ENCODE data around the gene SLC30A2. TPM values are rescaled to one million over a fixed set of nuclear protein-coding genes. Genes with fewer than 3 reads are reported as not detected.

SLC30A2 gene
- total and polyA plus RNA-seq, 2 of the 13 experiments (the other 11 are each of a cell fraction or from before 2014, with no cell fraction given) = not detected

DNA sequence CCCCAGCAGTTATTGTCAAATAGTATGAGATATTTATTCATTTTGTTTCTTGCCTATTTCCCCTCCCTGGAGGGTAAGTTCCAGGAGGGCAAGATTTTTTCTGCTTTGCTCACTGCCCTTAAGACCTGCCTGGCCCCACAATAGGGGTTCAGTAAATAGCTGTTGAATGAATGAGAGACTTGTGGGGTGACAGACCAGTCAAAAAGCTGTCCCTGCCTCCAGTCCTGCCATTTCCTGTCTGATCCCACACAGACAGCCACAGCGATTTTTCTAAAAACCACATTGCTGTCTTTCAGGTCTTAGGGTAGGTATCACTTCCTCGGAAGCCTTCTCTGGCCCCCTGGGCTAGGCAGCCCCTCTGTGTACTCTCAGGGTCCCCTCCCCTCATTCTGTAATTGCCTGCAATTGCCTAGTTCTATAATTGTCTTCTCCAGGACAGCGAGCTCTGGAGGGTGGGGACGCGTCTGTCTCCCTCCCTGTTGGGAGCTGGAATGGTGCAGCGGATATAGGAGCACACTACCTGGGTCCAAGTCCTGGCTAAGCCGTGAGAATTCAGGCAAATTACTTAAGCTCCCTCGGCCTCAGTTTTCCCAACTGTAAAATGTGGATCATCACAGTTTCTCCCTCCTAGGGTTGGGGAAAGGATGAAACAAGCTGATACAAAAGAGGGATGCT, 26.1 kb downstream of the SLC30A2 start (continued):
- TF ChIP-seq, protein P1, sequence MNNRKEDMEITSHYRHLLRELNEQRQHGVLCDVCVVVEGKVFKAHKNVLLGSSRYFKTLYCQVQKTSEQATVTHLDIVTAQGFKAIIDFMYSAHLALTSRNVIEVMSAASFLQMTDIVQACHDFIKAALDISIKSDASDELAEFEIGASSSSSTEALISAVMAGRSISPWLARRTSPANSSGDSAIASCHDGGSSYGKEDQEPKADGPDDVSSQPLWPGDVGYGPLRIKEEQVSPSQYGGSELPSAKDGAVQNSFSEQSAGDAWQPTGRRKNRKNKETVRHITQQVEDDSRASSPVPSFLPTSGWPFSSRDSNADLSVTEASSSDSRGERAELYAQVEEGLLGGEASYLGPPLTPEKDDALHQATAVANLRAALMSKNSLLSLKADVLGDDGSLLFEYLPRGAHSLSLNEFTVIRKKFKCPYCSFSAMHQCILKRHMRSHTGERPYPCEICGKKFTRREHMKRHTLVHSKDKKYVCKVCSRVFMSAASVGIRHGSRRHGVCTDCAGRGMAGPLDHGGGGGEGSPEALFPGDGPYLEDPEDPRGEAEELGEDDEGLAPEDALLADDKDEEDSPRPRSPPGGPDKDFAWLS (CRISPR knock-in tag; IDR thresholded peaks at IDR 0.05; ENCODE audit: borderline replicate concordance) = no peak
- TF ChIP-seq HOXA5 (CRISPR knock-in tag; IDR thresholded peaks at IDR 0.05) (no peak), ZNF569 (CRISPR knock-in tag; IDR thresholded peaks at IDR 0.05; ENCODE audit: borderline replicate concordance) (no peak)
- TF ChIP-seq, protein P2, sequence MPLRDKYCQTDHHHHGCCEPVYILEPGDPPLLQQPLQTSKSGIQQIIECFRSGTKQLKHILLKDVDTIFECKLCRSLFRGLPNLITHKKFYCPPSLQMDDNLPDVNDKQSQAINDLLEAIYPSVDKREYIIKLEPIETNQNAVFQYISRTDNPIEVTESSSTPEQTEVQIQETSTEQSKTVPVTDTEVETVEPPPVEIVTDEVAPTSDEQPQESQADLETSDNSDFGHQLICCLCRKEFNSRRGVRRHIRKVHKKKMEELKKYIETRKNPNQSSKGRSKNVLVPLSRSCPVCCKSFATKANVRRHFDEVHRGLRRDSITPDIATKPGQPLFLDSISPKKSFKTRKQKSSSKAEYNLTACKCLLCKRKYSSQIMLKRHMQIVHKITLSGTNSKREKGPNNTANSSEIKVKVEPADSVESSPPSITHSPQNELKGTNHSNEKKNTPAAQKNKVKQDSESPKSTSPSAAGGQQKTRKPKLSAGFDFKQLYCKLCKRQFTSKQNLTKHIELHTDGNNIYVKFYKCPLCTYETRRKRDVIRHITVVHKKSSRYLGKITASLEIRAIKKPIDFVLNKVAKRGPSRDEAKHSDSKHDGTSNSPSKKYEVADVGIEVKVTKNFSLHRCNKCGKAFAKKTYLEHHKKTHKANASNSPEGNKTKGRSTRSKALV (CRISPR knock-in tag; IDR thresholded peaks at IDR 0.05) = no peak

DNA sequence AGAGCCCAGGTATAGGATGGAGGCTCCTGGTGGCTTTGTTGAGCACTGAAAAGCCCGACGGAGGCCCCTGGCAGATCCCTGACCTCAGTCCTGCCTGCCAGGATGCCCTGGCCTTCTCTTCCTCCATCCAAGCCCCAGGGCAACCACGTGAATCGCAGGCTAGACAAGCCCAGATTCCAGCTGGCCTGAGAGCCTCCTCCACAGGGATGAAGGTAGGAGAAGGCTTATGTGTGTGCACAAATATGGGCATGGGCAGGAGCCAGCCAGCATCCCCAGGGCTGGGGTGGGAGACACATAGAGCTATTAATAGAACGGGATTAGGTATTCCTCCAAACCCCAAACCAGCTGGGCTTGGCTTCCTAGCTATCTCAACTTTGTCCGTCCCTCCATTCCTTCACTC, 28.3 kb downstream of the SLC30A2 start:
- Histone ChIP-seq H3K9ac (ENCODE audit: insufficient read depth, low read depth, low read length) (no peak overlapping the region), H3K4me2 (ENCODE audit: low read depth, low read length) (no peak overlapping the region), H3K9me3 (ENCODE audit: low read length) (no peaks in the 10 kb centered on the region), H2AFZ (ENCODE audit: low read length) (no peak overlapping the region), H3K27me3 (ENCODE audit: control insufficient read depth in 1 of 2, insufficient read depth in 2 of 2, low read length in 2 of 2) (peaks cover 8 to 20% of the 10 kb centered on the region in 2 experiments), H3K4me1 (ENCODE audit: insufficient read depth, low read length) (peaks cover 77% of the 10 kb centered on the region), H3K79me2 (ENCODE audit: insufficient read depth, low read length) (no peaks in the 10 kb centered on the region), H3K27ac (ENCODE audit: extremely low read length, insufficient read depth, low read length) (no peak overlapping the region), H3K36me3 (replicated peaks in 1 of 2; ENCODE audit: control insufficient read depth in 1 of 2, insufficient read depth in 2 of 2, low read length in 2 of 2) (no peaks in the 10 kb centered on the region), H3K4me3 (replicated peaks in 1 of 3; ENCODE audit: insufficient read depth in 1 of 3, low read depth in 2 of 3, low read length in 3 of 3) (no peak overlapping the region), H4K20me1 (ENCODE audit: insufficient read depth, low read length) (no peaks in the 10 kb centered on the region)
- no peak for DNase-seq (ENCODE audit: low spot score)
- intact Hi-C loops (cut with micrococcal nuclease; ENCODE audit: unreplicated experiment) (loop anchor here (1.0 kb wide), 1 partner anchor 13 kb away; no protein-coding TSS in a partner anchor), in situ Hi-C loops (cut with HindIII; ENCODE audit: extremely low pct_ligation_motif_present, low pct_unique_long_range_greater_than_20kb) (no loop called here)
- no peak for FAIRE-seq
- CTCF ChIA-PET (ENCODE audit: low intra/inter-chr PET ratio, low total read pairs) = no interaction called here
- POLR2A ChIA-PET = no interaction called here
- no TSS peak for BruUV-seq (replicated peaks)
- ATAC-seq = no peak
- 28% methylated on average over 6 of the region's 6 CpGs for WGBS (ENCODE audit: low lambda C conversion rate)
- TF ChIP-seq MXD4 (CRISPR knock-in tag; IDR thresholded peaks at IDR 0.05) (no peak), ZNF253 (CRISPR knock-in tag; IDR thresholded peaks at IDR 0.05; ENCODE audit: borderline replicate concordance) (no peak), ELF1 (CRISPR knock-in tag; IDR thresholded peaks at IDR 0.05) (no peak), SYNCRIP (IDR thresholded peaks at IDR 0.05; ENCODE audit: insufficient read depth, low read depth, low read length) (no peak), ZSCAN12 (CRISPR knock-in tag; IDR thresholded peaks at IDR 0.05) (no peak), ZNF598 (CRISPR knock-in tag; IDR thresholded peaks at IDR 0.05; ENCODE audit: borderline replicate concordance) (no peak), FOXP1 (IDR thresholded peaks at IDR 0.05) (no peak), FOXP1 (CRISPR knock-in tag; IDR thresholded peaks at IDR 0.05) (no peak), TARDBP (CRISPR knock-in tag; IDR thresholded peaks at IDR 0.05) (no peak), TAF15 (IDR thresholded peaks at IDR 0.05; ENCODE audit: low read depth, low read length, poor library complexity, severe bottlenecking) (no peak)
- TF ChIP-seq, protein P3, sequence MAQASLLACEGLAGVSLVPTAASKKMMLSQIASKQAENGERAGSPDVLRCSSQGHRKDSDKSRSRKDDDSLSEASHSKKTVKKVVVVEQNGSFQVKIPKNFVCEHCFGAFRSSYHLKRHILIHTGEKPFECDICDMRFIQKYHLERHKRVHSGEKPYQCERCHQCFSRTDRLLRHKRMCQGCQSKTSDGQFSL (CRISPR knock-in tag; IDR thresholded peaks at IDR 0.05) = no peak
- TF ChIP-seq, protein P4, sequence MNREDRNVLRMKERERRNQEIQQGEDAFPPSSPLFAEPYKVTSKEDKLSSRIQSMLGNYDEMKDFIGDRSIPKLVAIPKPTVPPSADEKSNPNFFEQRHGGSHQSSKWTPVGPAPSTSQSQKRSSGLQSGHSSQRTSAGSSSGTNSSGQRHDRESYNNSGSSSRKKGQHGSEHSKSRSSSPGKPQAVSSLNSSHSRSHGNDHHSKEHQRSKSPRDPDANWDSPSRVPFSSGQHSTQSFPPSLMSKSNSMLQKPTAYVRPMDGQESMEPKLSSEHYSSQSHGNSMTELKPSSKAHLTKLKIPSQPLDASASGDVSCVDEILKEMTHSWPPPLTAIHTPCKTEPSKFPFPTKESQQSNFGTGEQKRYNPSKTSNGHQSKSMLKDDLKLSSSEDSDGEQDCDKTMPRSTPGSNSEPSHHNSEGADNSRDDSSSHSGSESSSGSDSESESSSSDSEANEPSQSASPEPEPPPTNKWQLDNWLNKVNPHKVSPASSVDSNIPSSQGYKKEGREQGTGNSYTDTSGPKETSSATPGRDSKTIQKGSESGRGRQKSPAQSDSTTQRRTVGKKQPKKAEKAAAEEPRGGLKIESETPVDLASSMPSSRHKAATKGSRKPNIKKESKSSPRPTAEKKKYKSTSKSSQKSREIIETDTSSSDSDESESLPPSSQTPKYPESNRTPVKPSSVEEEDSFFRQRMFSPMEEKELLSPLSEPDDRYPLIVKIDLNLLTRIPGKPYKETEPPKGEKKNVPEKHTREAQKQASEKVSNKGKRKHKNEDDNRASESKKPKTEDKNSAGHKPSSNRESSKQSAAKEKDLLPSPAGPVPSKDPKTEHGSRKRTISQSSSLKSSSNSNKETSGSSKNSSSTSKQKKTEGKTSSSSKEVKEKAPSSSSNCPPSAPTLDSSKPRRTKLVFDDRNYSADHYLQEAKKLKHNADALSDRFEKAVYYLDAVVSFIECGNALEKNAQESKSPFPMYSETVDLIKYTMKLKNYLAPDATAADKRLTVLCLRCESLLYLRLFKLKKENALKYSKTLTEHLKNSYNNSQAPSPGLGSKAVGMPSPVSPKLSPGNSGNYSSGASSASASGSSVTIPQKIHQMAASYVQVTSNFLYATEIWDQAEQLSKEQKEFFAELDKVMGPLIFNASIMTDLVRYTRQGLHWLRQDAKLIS (CRISPR knock-in tag; IDR thresholded peaks at IDR 0.05) = no peak
